GM15510 (cell line): ENCODE measurements around the gene BPGM.

Experiments used
- POLR2A ChIP-seq: IDR thresholded peaks from 3 replicates; pipeline ENCODE4 v1.6.1; 2011; ENCODE audit warnings: borderline replicate concordance; ENCODE audit not compliant: insufficient read length; ENCODE audit errors: extremely low read depth

The BPGM gene

DNA sequence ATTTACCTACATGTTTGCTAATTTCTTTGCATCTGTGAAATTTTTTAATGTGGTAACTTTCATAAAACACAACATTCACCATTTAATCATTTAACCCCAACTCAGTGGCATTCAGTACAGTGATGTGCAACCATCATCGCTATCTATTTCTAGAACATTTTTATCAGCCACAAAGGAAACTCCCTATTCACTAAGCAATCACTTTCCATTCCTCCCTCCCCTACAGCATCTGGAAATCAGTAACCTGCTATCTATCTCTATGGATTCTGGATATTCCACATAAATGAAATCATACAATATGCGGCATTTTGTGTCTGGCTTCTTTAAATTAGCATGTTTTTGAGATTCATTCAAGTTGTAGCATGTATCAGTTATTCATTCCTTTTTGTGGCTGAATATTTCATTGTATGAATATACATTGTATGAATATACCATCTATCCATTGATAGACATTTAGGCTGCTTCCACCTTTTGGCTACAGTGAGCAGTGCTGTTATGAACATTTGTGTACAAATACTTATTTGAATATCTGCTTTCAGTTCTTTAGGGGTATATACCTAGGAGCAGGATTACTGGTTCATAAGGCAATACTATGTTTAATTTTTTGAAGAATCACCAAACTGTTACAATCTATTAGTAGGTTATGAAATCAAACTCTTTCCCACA is 19.4 kb upstream of the BPGM start:
- no peak for TF ChIP-seq POLR2A

DNA sequence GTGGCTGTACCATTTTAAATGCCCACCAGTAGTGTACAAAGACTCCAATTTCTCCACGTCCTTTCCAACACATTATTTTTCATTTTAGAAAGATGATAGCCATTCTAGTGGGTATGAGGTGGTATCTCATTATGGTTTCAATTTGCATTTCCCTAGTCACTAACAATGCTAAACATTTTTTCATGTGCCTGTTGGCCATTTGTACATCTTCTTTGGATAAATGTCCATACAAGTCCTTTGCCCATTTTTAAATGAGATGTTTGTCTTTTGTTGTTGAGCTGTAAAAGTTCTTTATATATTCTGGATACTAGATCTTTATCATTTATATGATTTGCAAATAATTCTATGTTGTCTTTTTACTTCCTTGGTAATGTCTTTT is 18.9 kb upstream of the BPGM start:
- no peak for TF ChIP-seq POLR2A

DNA sequence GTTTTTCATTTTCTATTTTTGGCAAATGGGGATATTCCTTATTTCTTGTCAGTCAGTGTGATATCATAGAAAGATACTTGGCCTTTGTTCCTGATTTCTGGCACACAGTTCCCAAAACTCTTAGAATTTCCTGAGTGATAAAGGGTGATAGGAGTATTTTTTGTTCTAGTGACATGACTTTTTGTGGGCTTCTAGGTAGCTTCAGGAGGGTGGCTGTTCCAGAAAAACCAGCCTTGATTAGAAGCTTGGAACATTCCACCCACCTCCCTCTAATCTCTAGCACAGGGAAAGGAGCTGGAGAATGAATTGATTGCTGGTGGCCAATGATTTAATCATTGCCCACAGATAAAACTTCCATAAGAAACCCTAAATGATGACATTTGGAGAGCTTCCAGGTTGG is 17.2 kb upstream of the BPGM start:
- TF ChIP-seq POLR2A = no peak

DNA sequence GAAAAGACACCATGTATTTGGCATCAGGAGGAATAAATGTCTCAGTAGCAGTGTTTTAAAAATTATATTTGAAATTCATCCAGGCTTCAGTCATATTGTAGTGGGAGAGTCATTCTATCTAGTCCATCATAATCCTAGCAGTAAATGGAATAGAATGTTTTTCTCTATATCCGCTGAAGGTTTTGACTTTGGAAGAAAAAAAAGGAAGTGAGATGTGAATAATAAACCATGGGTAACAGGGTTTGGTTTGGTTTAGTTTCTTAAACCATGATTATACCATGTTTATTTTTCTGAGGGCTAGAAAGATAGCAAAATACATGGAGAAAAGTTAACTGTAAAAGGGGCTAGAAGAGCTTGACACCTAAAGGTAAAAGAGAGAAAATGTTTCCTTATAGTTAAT is 16.4 kb upstream of the BPGM start:
- TF ChIP-seq POLR2A = no peak

DNA sequence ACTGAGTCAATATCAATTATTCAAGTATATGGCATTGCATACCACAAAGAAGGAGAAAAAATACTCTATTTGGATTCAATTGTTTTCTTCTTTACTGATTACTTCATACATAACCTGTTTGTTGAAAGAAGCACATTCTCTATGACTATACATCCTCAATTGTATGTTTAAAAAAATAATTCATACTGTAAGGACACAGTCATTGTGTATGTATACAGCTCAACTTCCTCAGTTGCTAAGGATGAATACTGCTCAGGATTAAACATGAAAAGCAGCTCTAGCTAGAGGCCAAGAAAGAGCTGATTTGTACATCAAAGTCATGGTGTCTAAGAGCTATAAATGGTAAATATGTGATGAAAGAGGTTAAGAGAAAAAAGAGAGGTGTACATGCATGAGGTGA is 15.8 kb upstream of the BPGM start:
- no peak for TF ChIP-seq POLR2A

DNA sequence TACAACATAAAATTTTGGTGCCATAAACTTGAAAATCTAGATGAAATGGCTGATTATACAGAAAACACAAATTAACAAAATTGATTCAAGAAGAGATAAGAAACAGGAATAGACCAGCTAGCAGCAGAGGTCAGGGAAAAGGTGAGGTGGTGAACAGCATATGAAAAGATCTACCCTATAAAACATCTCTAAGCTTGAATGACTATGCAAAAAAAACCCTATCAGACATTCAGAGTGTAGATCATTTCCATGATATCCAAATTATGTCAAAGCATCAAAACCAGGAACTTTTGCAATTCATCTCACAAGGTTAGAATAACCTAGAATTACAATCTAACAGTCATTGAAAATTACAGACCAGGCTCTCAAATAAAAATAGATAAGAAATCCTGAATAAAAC is 14.6 kb upstream of the BPGM start:
- TF ChIP-seq POLR2A = no peak

DNA sequence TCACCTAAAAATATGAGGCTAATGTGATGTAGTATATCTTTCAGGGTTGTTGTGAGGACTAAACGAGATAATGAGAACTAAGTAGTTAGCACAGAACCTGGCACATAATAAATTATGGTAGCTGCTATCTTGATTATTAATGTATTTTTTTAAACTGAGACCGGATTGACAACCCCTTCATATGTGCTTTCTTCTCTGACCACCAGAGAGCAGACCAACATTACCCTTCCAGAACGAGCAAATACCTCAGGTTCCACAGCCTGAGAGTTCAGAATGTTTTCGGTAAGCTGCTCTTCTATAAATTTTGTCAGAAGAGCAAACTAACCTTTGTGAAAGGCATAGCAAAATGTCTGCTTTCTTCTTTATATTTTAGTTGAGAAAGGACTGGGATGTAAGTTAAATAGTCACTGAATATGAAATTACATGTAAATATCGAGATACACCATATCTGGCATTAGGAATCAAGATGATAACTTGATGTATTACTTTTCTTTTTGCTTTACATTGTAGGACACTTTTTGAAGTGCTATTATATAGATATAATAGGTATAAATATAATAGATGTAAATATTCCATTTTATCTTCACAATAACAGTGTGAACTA is 13.6 kb upstream of the BPGM start:
- no peak for TF ChIP-seq POLR2A

DNA sequence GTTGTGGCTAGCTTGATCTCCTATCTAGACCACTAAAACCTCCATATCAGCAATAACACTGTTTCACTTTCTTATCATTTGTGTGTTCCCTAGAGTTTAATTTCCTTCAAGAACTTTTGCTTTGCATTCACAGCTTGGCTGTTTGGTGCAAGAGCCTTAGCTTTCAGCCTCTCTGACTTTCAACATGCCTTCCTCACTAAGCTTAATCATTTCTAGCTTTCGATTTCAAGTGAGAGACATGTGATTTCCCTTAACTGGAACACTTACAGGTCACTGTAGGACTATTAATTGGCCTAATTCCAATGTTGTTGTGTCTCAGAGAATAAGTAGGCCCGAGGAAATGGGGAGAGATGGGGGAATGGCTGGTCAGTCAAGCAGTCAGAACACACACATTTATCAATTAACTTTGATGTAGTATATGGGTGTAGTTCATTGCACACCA is 10.6 kb upstream of the BPGM start:
- TF ChIP-seq POLR2A = no peak

DNA sequence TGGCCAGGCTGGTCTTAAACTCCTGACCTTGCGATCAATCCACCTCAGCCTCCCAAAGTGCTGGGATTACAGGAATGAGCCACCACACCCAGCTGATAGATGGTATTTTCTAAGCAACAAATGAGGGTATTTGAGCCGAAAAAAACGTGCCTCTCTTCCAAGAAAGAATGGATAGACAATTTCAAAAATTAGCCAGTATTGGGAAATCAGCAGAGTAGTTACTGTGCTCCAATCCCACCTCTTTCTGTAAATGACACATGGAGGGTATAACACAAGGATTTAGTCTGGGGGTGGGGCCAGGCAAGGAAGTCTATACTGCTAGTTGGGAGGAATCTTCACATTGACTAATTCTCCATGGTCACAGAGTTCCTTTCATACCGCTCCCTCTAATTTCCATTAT is 9.2 kb upstream of the BPGM start:
- no peak for TF ChIP-seq POLR2A

DNA sequence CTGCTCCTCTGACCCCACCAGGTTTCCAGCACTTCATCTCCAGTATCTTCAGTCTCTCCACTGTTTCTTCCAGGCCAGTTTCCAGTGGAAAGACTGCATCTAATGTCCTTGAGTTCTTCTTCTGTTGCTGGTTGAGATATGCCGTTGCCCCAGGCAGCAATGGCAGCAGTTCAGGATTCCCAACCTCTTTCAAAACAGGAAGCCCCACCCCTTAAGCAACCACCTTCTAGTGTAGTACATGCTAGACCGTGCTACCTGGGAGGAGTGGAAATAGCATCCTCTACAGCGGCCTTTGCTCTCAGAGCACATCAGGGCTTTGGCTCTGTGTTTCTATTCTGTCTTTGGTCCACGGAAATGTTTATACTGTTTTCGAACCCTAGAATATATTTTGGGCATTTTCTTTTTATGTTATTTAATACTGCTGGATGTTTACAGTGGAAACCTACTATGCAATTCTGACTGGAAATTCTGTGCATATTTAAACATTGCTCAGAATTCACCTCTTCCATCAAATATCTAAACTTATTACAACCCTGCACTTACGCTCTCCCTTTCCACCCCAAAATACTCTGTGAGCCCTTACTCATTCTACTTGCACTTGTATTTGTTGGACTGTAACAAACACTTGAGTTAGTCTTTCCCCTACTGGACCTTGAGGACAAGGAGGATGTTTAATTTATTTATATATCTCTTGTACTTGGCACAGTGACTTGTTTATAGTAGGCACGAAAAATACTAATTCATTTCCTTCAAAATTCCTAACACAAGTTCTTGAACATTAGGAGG is 8.5 kb upstream of the BPGM start:
- no peak for TF ChIP-seq POLR2A

DNA sequence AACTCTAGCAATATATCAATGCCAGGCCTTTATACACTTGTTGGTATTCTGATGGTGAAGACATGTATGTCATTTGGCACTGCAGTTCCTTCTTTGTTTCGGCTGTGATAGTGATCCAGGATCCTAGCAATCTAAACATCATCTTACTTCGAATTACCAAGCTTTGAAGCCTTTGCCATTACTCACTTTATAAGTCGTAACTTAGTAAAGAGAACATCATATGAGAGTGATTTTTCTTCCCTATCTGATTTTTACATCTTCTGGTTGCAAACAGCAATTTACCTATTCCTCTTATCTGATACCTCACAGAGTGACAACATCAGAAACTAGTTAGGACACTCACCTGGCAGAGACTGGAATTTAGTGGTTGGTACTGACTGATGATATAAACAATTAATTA is 7.6 kb upstream of the BPGM start:
- no peak for TF ChIP-seq POLR2A

DNA sequence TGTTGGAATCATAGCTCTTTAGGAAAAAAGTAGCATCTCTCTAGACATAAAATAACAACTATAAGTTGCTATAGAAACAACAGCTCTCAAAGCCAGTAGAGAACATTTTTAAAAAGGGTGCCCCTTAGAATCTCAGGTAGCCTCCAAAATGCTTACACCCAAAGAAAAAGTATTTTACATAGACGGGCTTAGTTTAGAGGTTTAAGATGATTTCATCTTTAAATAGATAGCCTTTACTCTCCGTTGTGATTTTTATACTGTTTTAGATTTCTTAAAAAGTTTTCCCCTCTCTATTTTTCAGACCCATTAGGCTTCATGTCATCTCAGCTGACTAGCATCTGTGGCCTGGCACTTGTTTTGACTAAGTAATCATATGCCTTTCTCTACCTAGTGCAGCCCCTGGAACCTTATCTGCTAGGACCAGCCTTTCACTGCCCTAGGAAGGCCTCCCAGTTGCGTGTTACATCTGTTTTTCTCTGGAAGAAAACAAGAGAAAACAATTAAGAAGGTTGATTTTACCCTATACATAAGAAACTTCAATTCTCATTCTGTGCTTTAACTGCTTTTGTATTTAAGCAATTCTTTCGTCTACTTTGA is 6.9 kb upstream of the BPGM start:
- no peak for TF ChIP-seq POLR2A

DNA sequence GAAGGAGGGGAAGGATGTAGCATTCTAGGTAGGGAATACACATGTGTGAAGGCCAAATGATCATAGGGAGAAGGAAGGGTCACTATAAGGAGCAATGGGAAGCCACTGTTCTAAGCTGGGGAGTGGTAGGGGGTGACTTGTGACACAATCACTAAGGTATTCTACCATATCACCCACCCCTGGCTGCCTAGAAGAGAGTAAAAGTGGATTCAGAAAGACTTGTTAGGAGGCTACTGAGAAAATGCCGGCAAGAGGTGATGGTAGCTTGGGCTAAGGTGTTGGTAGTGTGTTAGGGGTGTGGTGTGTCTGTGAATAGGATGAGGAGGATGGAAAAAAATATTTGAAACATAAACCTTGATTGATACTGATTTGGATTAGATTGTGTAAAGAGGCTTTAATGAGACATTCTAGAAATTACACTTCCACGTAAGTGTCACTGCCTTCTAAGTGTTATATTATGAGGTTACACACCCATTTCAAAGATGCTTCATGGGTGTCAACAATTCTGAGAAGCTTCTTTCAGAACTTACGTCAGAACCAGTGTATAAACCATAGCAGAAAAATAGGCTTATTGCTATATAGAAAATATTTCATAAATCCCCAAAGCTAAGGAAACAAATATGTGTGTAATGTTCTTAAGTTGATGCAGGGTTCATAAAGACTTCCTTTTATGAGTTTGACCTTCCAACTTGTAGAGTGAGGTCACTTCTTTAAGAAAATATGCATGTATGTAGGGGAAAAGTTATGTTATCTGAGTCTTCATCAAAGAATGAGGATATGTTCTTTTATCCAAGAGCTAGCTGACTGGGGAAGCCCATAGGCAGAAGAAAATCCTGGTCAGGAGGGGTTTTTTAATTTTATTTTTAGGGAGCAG is 5.6 kb upstream of the BPGM start:
- TF ChIP-seq POLR2A = no peak

DNA sequence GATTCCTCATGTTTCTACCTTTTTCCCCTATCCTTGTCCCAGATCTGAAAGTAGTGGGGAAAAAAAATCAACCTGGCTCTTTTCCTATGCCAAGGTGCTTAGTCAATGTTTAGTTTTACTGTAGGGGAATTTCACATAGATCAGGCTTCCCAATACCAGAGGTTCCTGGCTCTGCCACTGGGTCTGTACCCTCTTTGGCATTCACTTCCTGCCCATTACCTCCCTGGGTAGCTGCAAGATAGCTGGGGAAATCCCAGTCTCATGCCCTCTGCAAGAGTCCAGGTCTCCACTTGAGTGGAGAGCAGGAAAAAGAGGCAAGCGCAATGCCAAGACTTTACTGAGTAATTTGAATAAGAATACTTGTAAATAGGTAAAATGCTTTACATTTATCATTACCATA is 3.5 kb upstream of the BPGM start:
- TF ChIP-seq POLR2A = no peak

DNA sequence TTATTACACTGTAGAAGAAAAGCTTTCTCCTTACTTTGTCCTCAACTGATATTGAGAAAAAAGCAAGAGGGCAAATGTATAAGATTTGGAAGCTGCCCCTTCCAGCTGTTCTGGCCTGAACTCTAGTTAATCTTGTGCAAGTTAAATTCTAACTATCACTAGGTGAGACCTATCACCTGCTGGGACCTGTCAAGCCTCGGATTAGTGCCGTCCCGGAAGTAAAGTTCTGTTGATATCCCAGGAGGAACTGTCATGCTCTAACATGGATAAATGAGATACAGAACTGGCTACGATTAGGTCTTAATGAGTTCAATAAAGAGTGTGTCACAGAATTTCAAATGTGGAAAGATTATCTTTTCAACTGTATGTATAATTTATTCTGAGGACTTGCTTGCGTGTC is 1.2 kb upstream of the BPGM start:
- no peak for TF ChIP-seq POLR2A
